ENCODE data around the gene POMGNT1. TPM values are rescaled to one million over a fixed set of nuclear protein-coding genes. Genes with fewer than 3 reads are reported as not detected.

The POMGNT1 gene
- total RNA-seq, 1 donor from 2014 or later, result 26.6 TPM

GRCh38 chr1:46158312-46159281 lies 39.6 kb downstream of the POMGNT1 start:
- no peak for DNase-seq (ENCODE audit: low read depth in 2 of 2)

GRCh38 chr1:46157916-46158311 lies 40.3 kb downstream of the POMGNT1 start:
- DNase-seq (ENCODE audit: low read depth in 2 of 2), result no peak

GRCh38 chr1:46153732-46154131 lies 44.5 kb downstream of the POMGNT1 start:
- no peak for DNase-seq (ENCODE audit: low read depth in 2 of 2)

- DNase-seq (ENCODE audit: low read depth in 2 of 2), result no peak
These were observed 45.0 kb downstream of the POMGNT1 start for GRCh38 chr1:46153228-46153627.

- DNase-seq (ENCODE audit: low read depth in 2 of 2), result no peak
These were observed 46.2 kb downstream of the POMGNT1 start for GRCh38 chr1:46152016-46152415.

GRCh38 chr1:46150085-46150484 lies 48.1 kb downstream of the POMGNT1 start:
- peak; percentile 68 to 71 for DNase-seq (ENCODE audit: low read depth in 2 of 2)

- no peak for DNase-seq (ENCODE audit: low read depth in 2 of 2)
These were observed 49.9 kb downstream of the POMGNT1 start for GRCh38 chr1:46148318-46148717.

Other genes with a start within 250 kb of the POMGNT1 start
- 16.3 and 18.3 TPM in 2 replicates for gene PIK3R3, start 65.8 kb downstream of the POMGNT1 start, total RNA-seq
- gene TSPAN1, start 23.3 kb downstream of the POMGNT1 start, total RNA-seq, result 0.13 TPM in 1 of 2 replicates, not detected in the other
- gene P3R3URF, start 21.9 kb downstream of the POMGNT1 start, total RNA-seq, result not detected in 2 replicates
- gene LURAP1, start 4.9 kb upstream of the POMGNT1 start, total RNA-seq, result 0.63 and 0.64 TPM in 2 replicates
- 2.0 and 3.0 TPM in 2 replicates for gene RAD54L, start 49.3 kb upstream of the POMGNT1 start, total RNA-seq
- 44.7 and 61.4 TPM in 2 replicates for gene LRRC41, start 105.2 kb upstream of the POMGNT1 start, total RNA-seq
- gene UQCRH, start 105.3 kb upstream of the POMGNT1 start, total RNA-seq, result 144 and 291 TPM in 2 replicates
- gene NSUN4, start 142.4 kb upstream of the POMGNT1 start, total RNA-seq, result 14.8 and 22.0 TPM in 2 replicates
- 0.64 and 1.1 TPM in 2 replicates for gene FAAH, start 195.9 kb upstream of the POMGNT1 start, total RNA-seq